ENCODE measurements around the gene EARS2. TPM values are rescaled to one million over a fixed set of nuclear protein-coding genes. Genes with fewer than 3 reads are reported as not detected.

Gene EARS2
- total and polyA plus RNA-seq, 9 donors = 9.5 to 29.0 (median 18.5) TPM

DNA sequence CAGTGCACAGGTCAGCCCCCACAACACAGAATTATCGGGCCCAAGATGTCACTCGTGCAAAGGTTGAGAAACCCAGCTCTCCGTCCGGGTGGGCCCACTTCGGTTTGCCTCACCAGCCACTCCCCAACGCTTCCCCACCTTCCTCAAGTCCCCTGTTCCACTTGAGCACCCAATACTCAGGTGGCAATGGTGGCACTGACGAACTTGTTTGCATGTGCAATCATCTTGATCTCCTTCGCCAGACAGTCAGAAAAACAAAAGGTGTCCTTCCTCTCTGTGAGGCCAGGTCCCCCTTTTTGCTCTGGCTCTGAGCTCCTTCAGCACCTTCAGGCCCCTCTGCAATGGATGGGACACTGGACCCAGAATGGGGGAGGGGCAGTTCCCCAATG is 50.5 kb downstream of the EARS2 start:
- Histone ChIP-seq H3K27ac (no peak overlapping the region), H3K9me3 (no peaks in the 10 kb centered on the region), H3K36me3 (no peaks in the 10 kb centered on the region), H3K4me3 (no peak overlapping the region), H3K4me1 (ENCODE audit: insufficient read depth) (peaks cover 41% of the 10 kb centered on the region), H3K27me3 (no peaks in the 10 kb centered on the region)
- no peak for TF ChIP-seq EP300 (IDR thresholded peaks at IDR 0.05)
- TF ChIP-seq POLR2A (IDR thresholded peaks at IDR 0.05) = no peak
- TF ChIP-seq, protein P1, sequence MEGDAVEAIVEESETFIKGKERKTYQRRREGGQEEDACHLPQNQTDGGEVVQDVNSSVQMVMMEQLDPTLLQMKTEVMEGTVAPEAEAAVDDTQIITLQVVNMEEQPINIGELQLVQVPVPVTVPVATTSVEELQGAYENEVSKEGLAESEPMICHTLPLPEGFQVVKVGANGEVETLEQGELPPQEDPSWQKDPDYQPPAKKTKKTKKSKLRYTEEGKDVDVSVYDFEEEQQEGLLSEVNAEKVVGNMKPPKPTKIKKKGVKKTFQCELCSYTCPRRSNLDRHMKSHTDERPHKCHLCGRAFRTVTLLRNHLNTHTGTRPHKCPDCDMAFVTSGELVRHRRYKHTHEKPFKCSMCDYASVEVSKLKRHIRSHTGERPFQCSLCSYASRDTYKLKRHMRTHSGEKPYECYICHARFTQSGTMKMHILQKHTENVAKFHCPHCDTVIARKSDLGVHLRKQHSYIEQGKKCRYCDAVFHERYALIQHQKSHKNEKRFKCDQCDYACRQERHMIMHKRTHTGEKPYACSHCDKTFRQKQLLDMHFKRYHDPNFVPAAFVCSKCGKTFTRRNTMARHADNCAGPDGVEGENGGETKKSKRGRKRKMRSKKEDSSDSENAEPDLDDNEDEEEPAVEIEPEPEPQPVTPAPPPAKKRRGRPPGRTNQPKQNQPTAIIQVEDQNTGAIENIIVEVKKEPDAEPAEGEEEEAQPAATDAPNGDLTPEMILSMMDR (IDR thresholded peaks at IDR 0.05) = no peak
- WGBS, 3 donors = 95 to 97% (median 96%) methylated on average over 8 of the region's 8 CpGs
- intact Hi-C loops (cut with DNase I) = loop anchor here in 1 of 4 donors (10.0 kb wide), 1 partner anchor 48 kb away; the partner anchor contains the start of genes EARS2 and UBFD1
- DNase-seq = no peak

DNA sequence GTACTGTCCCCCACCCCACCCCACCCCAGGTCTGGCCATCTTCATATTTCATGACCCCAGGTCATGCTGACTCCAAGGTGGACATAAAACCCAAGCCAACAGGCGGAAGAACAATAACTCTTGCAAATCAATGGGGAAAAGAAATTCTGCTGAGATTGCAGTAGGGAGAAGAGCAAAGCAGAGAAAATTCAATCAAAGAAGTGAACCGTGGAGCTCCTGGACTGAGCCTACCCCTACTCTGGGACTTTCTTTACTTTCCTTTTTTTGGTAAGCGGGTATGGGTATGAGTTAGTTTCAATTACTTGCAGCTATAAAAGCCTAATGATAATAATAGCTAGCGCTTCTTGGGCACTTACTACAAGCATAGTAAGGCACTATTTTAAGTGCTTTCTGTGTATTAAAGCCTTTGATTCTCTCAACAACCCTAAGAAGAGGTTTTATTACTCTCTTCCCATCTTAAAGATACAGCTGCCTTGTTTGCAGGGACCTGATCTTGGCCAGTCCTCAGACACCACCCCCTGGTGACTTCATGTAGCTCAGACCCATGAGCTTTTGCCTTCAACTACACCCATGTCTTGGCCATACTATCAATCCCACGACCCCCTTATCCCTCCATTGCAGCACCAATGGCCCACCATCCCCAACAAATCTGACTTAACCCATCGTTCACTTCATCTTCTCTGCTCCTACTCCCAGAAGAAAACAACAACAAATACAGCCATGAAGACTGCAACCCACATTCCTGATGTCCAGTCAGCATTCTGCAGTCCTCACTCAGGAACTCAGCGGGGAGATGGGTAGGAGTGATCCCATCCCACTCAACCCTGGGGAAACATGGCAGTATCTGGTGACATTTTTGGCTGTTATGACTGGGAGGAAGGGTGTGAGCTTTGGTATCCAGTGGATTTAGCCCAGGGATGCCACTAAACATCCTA is 51.2 kb downstream of the EARS2 start:
- no peaks in the 10 kb centered on the region for H3K9me3 ChIP-seq
- H3K4me1 ChIP-seq (ENCODE audit: insufficient read depth) = peaks cover 41% of the 10 kb centered on the region
- no peaks in the 10 kb centered on the region for H3K27me3 ChIP-seq
- 79 to 83% (median 82%) methylated on average over 7 of the region's 7 CpGs for WGBS, 3 donors
- no peaks in the 10 kb centered on the region for H3K36me3 ChIP-seq
- no peak overlapping the region for H3K27ac ChIP-seq
- no peak overlapping the region for H3K4me3 ChIP-seq
- TF ChIP-seq EP300 (IDR thresholded peaks at IDR 0.05) = no peak
- TF ChIP-seq, protein P1 (IDR thresholded peaks at IDR 0.05) = no peak
- no peak for TF ChIP-seq POLR2A (IDR thresholded peaks at IDR 0.05)
- DNase-seq = no peak
- intact Hi-C loops (cut with DNase I) = loop anchor here in 1 of 4 donors (10.0 kb wide), 1 partner anchor 49 kb away; the partner anchor contains the start of genes EARS2 and UBFD1

DNA sequence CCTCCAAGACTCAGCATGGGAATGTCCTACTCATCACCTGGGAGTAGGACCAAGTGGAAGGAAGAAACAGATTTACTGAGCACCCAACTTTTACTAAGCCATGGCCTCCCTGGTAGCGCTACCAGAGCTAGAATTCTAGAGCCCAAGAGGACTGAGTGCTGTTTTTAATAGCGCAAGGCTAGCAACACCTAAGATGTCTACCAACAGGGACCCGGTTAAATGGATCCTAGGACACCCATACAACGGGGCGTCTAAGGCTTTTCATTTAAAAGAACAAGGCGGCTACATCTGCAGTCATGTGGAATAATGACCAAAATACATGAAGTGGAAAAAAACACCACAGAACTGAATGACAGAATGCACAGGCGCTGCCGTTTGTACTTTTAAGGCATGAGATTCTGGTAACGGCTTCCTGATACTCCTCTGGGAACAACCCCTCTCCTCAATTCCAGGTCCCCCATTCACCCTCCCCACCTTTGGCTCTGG is 51.9 kb downstream of the EARS2 start:
- Histone ChIP-seq H3K9me3 (no peaks in the 10 kb centered on the region), H3K27ac (peak overlapping the region in 1 of 2 donors; percentile 35), H3K27me3 (no peaks in the 10 kb centered on the region), H3K4me3 (no peak overlapping the region), H3K36me3 (no peaks in the 10 kb centered on the region), H3K4me1 (ENCODE audit: insufficient read depth) (peaks cover 48% of the 10 kb centered on the region)
- TF ChIP-seq EP300 (IDR thresholded peaks at IDR 0.05) = no peak
- TF ChIP-seq, protein P1 (IDR thresholded peaks at IDR 0.05) = no peak
- TF ChIP-seq POLR2A (IDR thresholded peaks at IDR 0.05) = no peak
- 87 to 93% (median 88%) methylated on average over 9 of the region's 9 CpGs for WGBS, 3 donors
- DNase-seq = no peak
- intact Hi-C loops (cut with DNase I) = loop anchor here in 1 of 4 donors (10.0 kb wide), 1 partner anchor 50 kb away; the partner anchor contains the start of genes EARS2 and UBFD1

DNA sequence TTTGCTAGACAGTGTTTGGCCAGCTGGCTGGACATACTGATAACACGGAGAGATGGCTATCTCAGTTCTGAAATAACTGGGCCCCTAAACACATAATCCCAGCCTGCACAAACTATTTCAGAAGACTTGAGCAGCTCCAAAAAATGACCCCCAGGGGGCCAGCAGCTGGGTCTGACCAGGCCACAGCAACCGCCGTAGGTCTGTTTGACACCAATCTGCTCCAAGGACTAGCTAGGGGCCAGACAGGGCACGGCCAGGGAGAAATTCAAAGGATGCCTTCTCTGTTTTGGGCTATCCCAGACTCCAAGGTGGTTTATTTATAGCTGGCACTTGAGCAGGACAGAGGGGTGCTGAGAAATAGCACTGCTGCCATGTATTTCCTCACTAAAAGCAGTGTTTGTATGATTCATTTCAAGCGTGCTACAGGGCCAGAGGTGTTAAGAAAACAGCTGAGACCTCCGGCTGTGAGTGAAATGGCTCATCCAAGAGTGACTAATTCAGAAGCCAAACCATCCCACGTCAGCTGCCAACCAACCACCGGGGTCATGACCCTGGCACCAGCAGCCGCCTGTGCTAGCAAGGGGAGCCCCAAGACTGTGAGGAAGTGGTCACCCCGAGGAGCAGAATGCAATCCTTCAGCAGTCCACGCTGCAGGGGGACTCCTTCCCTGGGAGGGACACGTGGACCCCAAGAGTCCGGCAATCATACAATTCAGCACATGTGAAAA is 52.5 kb downstream of the EARS2 start:
- peak; percentile 41 to 72 (median 60) for DNase-seq
- TF ChIP-seq, protein P1 (IDR thresholded peaks at IDR 0.05) = no peak
- TF ChIP-seq POLR2A (IDR thresholded peaks at IDR 0.05) (no peak), EP300 (IDR thresholded peaks at IDR 0.05) (no peak)
- H3K4me3 ChIP-seq = no peak overlapping the region
- H3K4me1 ChIP-seq (ENCODE audit: insufficient read depth) = peaks cover 53% of the 10 kb centered on the region
- intact Hi-C loops (cut with DNase I) = loop anchor here in 1 of 4 donors (10.0 kb wide), 1 partner anchor 50 kb away; the partner anchor contains the start of genes EARS2 and UBFD1
- no peaks in the 10 kb centered on the region for H3K36me3 ChIP-seq
- peak overlapping the region in 1 of 2 donors; percentile 35 for H3K27ac ChIP-seq
- no peaks in the 10 kb centered on the region for H3K27me3 ChIP-seq
- 28 to 34% (median 29%) methylated on average over 13 of the region's 13 CpGs for WGBS, 3 donors
- no peaks in the 10 kb centered on the region for H3K9me3 ChIP-seq

Measured in ovary (tissue), 9 donors.